Activated naive CD8-positive, alpha-beta T cell (primary cell): ENCODE measurements around the gene CAMKK2.
"Not testable (repeated sequence)": the region's sequence is repeated elsewhere in the genome, so short reads cannot be mapped to it uniquely, and the experiment has no call there.

ENCODE experiments used
- H3K27ac Mint-ChIP-seq: one replicate; pipeline ENCODE4 v1.8.0; 2021; ENCODE audit warnings: mixed read lengths
- H3K27me3 Mint-ChIP-seq: one replicate; pipeline ENCODE4 v1.8.0; 2021; ENCODE audit warnings: mixed read lengths
- H3K36me3 Mint-ChIP-seq: one replicate; pipeline ENCODE4 v1.8.0; 2021; ENCODE audit warnings: mixed read lengths
- H3K4me1 Mint-ChIP-seq: one replicate; pipeline ENCODE4 v1.8.0; 2021; ENCODE audit warnings: low read depth, mixed read lengths
- H3K4me3 Mint-ChIP-seq: one replicate; pipeline ENCODE4 v1.8.0; 2021; ENCODE audit warnings: mild to moderate bottlenecking, mixed read lengths
- H3K9me3 Mint-ChIP-seq: one replicate; pipeline ENCODE4 v1.8.0; 2021; ENCODE audit warnings: low read depth, mixed read lengths

CAMKK2 gene

GRCh38 chr12:121278169-121279070 is 18.1 kb downstream of the CAMKK2 start:
- no peak overlapping the region for H3K4me3 Mint-ChIP-seq
- peaks cover 7% of the 10 kb centered on the region for H3K4me1 Mint-ChIP-seq
- H3K9me3 Mint-ChIP-seq, result no peaks in the 10 kb centered on the region
- H3K36me3 Mint-ChIP-seq, result peaks cover 3% of the 10 kb centered on the region
- no peaks in the 10 kb centered on the region for H3K27me3 Mint-ChIP-seq
- no peak overlapping the region for H3K27ac Mint-ChIP-seq

- Mint-ChIP-seq H3K36me3 (peaks cover 7% of the 10 kb centered on the region), H3K9me3 (no peaks in the 10 kb centered on the region), H3K4me1 (peaks cover 9% of the 10 kb centered on the region), H3K4me3 (no peak overlapping the region), H3K27me3 (no peaks in the 10 kb centered on the region), H3K27ac (no peak overlapping the region)
Measured at GRCh38 chr12:121277374-121277759, 19.1 kb downstream of the CAMKK2 start.

- Mint-ChIP-seq H3K9me3 (no peaks in the 10 kb centered on the region), H3K27ac (no peak overlapping the region), H3K27me3 (no peaks in the 10 kb centered on the region), H3K4me1 (peaks cover 9% of the 10 kb centered on the region), H3K4me3 (no peak overlapping the region), H3K36me3 (peaks cover 9% of the 10 kb centered on the region)
Measured at GRCh38 chr12:121274036-121274763, 22.3 kb downstream of the CAMKK2 start.

GRCh38 chr12:121273364-121273896 is 23.1 kb downstream of the CAMKK2 start:
- Mint-ChIP-seq H3K4me1 (peaks cover 9% of the 10 kb centered on the region), H3K27me3 (no peaks in the 10 kb centered on the region), H3K4me3 (no peak overlapping the region), H3K27ac (no peak overlapping the region), H3K9me3 (no peaks in the 10 kb centered on the region), H3K36me3 (peaks cover 9% of the 10 kb centered on the region)

GRCh38 chr12:121267822-121268221 is 28.7 kb downstream of the CAMKK2 start:
- Mint-ChIP-seq H3K4me1 (peaks cover under 1% of the 10 kb centered on the region), H3K9me3 (no peaks in the 10 kb centered on the region), H3K4me3 (no peak overlapping the region), H3K36me3 (peaks cover 6% of the 10 kb centered on the region), H3K27me3 (no peaks in the 10 kb centered on the region), H3K27ac (no peak overlapping the region)

GRCh38 chr12:121264951-121265515 is 31.5 kb downstream of the CAMKK2 start:
- no peaks in the 10 kb centered on the region for H3K9me3 Mint-ChIP-seq

GRCh38 chr12:121264135-121264534 is 32.4 kb downstream of the CAMKK2 start:
- H3K9me3 Mint-ChIP-seq, result no peaks in the 10 kb centered on the region
- H3K4me1 Mint-ChIP-seq, result no peaks in the 10 kb centered on the region
- H3K4me3 Mint-ChIP-seq, result no peak overlapping the region
- H3K36me3 Mint-ChIP-seq, result peaks cover 9% of the 10 kb centered on the region
- no peak overlapping the region for H3K27ac Mint-ChIP-seq
- H3K27me3 Mint-ChIP-seq, result no peaks in the 10 kb centered on the region

More at GRCh38 chr12:121264951-121265515, 31.5 kb downstream of the CAMKK2 start:
- Mint-ChIP-seq H3K36me3 (peaks cover 9% of the 10 kb centered on the region), H3K4me1 (no peaks in the 10 kb centered on the region), H3K27ac (no peak overlapping the region), H3K27me3 (no peaks in the 10 kb centered on the region), H3K4me3 (no peak overlapping the region)

- peaks cover 9% of the 10 kb centered on the region for H3K36me3 Mint-ChIP-seq
- H3K27me3 Mint-ChIP-seq, result no peaks in the 10 kb centered on the region
- H3K9me3 Mint-ChIP-seq, result no peaks in the 10 kb centered on the region
- H3K4me1 Mint-ChIP-seq, result no peaks in the 10 kb centered on the region
- no peak overlapping the region for H3K4me3 Mint-ChIP-seq
- H3K27ac Mint-ChIP-seq, result no peak overlapping the region
Measured at GRCh38 chr12:121263206-121263935, 33.1 kb downstream of the CAMKK2 start.

- no peak overlapping the region for H3K4me3 Mint-ChIP-seq
- H3K27ac Mint-ChIP-seq, result no peak overlapping the region
- H3K9me3 Mint-ChIP-seq, result no peaks in the 10 kb centered on the region
- peaks cover 10% of the 10 kb centered on the region for H3K36me3 Mint-ChIP-seq
- H3K27me3 Mint-ChIP-seq, result no peaks in the 10 kb centered on the region
- H3K4me1 Mint-ChIP-seq, result no peaks in the 10 kb centered on the region
Measured at GRCh38 chr12:121261398-121261797, 35.1 kb downstream of the CAMKK2 start.

- H3K27ac Mint-ChIP-seq, result no peak overlapping the region
- H3K4me1 Mint-ChIP-seq, result no peaks in the 10 kb centered on the region
- no peaks in the 10 kb centered on the region for H3K27me3 Mint-ChIP-seq
- H3K36me3 Mint-ChIP-seq, result peaks cover 14% of the 10 kb centered on the region
- no peaks in the 10 kb centered on the region for H3K9me3 Mint-ChIP-seq
- no peak overlapping the region for H3K4me3 Mint-ChIP-seq
Measured at GRCh38 chr12:121260091-121260490, 36.4 kb downstream of the CAMKK2 start.

- Mint-ChIP-seq H3K4me1 (no peaks in the 10 kb centered on the region), H3K27me3 (no peaks in the 10 kb centered on the region), H3K9me3 (no peaks in the 10 kb centered on the region), H3K36me3 (peaks cover 17% of the 10 kb centered on the region), H3K27ac (no peak overlapping the region), H3K4me3 (no peak overlapping the region)
Measured at GRCh38 chr12:121259074-121259473, 37.4 kb downstream of the CAMKK2 start.

GRCh38 chr12:121257704-121258449 is 38.6 kb downstream of the CAMKK2 start:
- H3K9me3 Mint-ChIP-seq, H3K4me1 Mint-ChIP-seq, H3K27ac Mint-ChIP-seq, H3K4me3 Mint-ChIP-seq, H3K27me3 Mint-ChIP-seq: not testable (repeated sequence)
- H3K36me3 Mint-ChIP-seq, result peaks cover 27% of the 10 kb centered on the region

- H3K9me3 Mint-ChIP-seq, result no peaks in the 10 kb centered on the region
- peaks cover 30% of the 10 kb centered on the region for H3K36me3 Mint-ChIP-seq
- no peaks in the 10 kb centered on the region for H3K27me3 Mint-ChIP-seq
- no peak overlapping the region for H3K4me3 Mint-ChIP-seq
- peaks cover 4% of the 10 kb centered on the region for H3K4me1 Mint-ChIP-seq
- H3K27ac Mint-ChIP-seq, result peak overlapping the region; percentile 64
Measured at GRCh38 chr12:121255433-121255832, 41.1 kb downstream of the CAMKK2 start.
